Activated B cell treated with CpG ODN at 0.5 μM for 24 hours (primary cell): ENCODE results near the gene TOMT. TPM values are rescaled to one million over a fixed set of nuclear protein-coding genes. Genes with fewer than 3 reads are reported as not detected.

Experiments
- ATAC-seq: fragments of 200-7000 bp; cut with Tn5 transposase; one replicate; pipeline ENCODE4 v1.10.0; 2021; ENCODE audit warnings: low read depth, mild to moderate bottlenecking, moderate library complexity
- CTCF ChIA-PET: fragments of 350-600 bp; sonication (Branson Sonifier 250); formaldehyde crosslinking; loops from one replicate; lab custom pipeline; 2021; ENCODE audit warnings: antibody characterized with exemption; lab: Charles Lee
- POLR2A ChIA-PET: fragments of 350-600 bp; sonication (Branson Sonifier 250); formaldehyde crosslinking; loops from one replicate; lab custom pipeline; 2021; ENCODE audit warnings: antibody characterized with exemption; lab: Charles Lee
- DNase-seq: peaks from one replicate; pipeline ENCODE4 v3.0.0; 2022
- H3K27ac Mint-ChIP-seq: one replicate; pipeline ENCODE4 v1.8.0; 2020; ENCODE audit warnings: mixed read lengths
- H3K27me3 Mint-ChIP-seq: one replicate; pipeline ENCODE4 v1.8.0; 2021; ENCODE audit warnings: mixed read lengths
- H3K36me3 Mint-ChIP-seq: one replicate; pipeline ENCODE4 v1.8.0; 2021; ENCODE audit warnings: low read depth, mixed read lengths
- H3K4me1 Mint-ChIP-seq: one replicate; pipeline ENCODE4 v1.8.0; 2021; ENCODE audit warnings: mixed read lengths
- H3K4me3 Mint-ChIP-seq: one replicate; pipeline ENCODE4 v1.8.0; 2020; ENCODE audit warnings: mild to moderate bottlenecking, mixed read lengths
- H3K9me3 Mint-ChIP-seq: one replicate; pipeline ENCODE4 v1.8.0; 2020; ENCODE audit warnings: mixed read lengths
- CTCF ChIP-seq: fragments of 200-600 bp; IDR thresholded peaks from one replicate; pipeline ENCODE4 v1.8.0; 2022; ENCODE audit warnings: antibody characterized with exemption, mild to moderate bottlenecking
- intact Hi-C: fragments of 100-400 bp; cut with micrococcal nuclease; formaldehyde crosslinking; loops from one replicate; pipeline ENCODE4 v1.15.1; 2024
- total RNA-seq: library from RNA; stranded (reverse); gene quantifications from 2 replicates; pipeline ENCODE4 v1.2.3, GENCODE V29; 2022

TOMT gene
- total RNA-seq, 1 donor from 2014 or later: not detected

GRCh38 chr11:72112143-72112977 lies 6.6 kb downstream of the TOMT start, which contains the start of gene ANAPC15:
Gene ANAPC15 (minus strand): TSS chr11:72112695. CDS start chr11:72111276, 1,419 bp downstream.
- CTCF ChIA-PET: interaction anchor here (1.2 to 1.7 kb wide), 3 partner anchors 31 to 87 kb away, joined by 3 to 5 read pairs (median 4); no protein-coding TSS in a partner anchor
- Mint-ChIP-seq H3K9me3 (no peaks in the 10 kb centered on the region), H3K27ac (peak within 1 kb of the TSS; percentile 100), H3K4me1 (peaks cover 25% of the 10 kb centered on the region), H3K36me3 (peaks cover 24% of the 10 kb centered on the region), H3K27me3 (peaks cover 12% of the 10 kb centered on the region), H3K4me3 (peak within 1 kb of the TSS; percentile 97)
- DNase-seq (peak; percentile 90), ATAC-seq (peak; percentile 90)
- intact Hi-C loops: loop anchor here (1.0 to 5.0 kb wide), 7 partner anchors 9 to 325 kb away; partner anchors contain the start of genes CLPB, LAMTOR1, LRRC51 and NUMA1
- no peak for TF ChIP-seq CTCF
- POLR2A ChIA-PET: interaction anchor here (0.5 to 3.1 kb wide), 17 partner anchors 10 to 219 kb away, joined by 3 to 34 read pairs (median 6); partner anchors contain the start of genes INPPL1, LAMTOR1, RNF121 and XNDC1N

GRCh38 chr11:72112978-72113808 lies 7.5 kb downstream of the TOMT start:
- TF ChIP-seq CTCF: no peak
- Mint-ChIP-seq H3K9me3 (no peaks in the 10 kb centered on the region), H3K36me3 (peaks cover 18% of the 10 kb centered on the region), H3K27ac (peak overlapping the region; percentile 100), H3K27me3 (peaks cover 15% of the 10 kb centered on the region), H3K4me1 (peaks cover 25% of the 10 kb centered on the region), H3K4me3 (peak overlapping the region; percentile 97)
- ChIA-PET CTCF (interaction anchor here (1.2 to 1.3 kb wide), 2 partner anchors 31 to 72 kb away, joined by 3 to 4 read pairs; no protein-coding TSS in a partner anchor), POLR2A (interaction anchor here (0.7 to 3.1 kb wide), 15 partner anchors 11 to 185 kb away, joined by 3 to 34 read pairs (median 6); partner anchors contain the start of genes INPPL1, LAMTOR1, RNF121 and XNDC1N)
- DNase-seq (no peak), ATAC-seq (peak; percentile 0)
- intact Hi-C loops: loop anchor here (1.0 to 5.0 kb wide), 7 partner anchors 10 to 326 kb away; partner anchors contain the start of genes CLPB, LAMTOR1, LRRC51 and NUMA1

GRCh38 chr11:72114570-72114969 lies 8.8 kb downstream of the TOMT start:
- Mint-ChIP-seq H3K4me3 (no peak overlapping the region), H3K27me3 (peaks cover 17% of the 10 kb centered on the region), H3K27ac (no peak overlapping the region), H3K4me1 (peaks cover 25% of the 10 kb centered on the region), H3K9me3 (no peaks in the 10 kb centered on the region), H3K36me3 (peaks cover 13% of the 10 kb centered on the region)
- no peak for TF ChIP-seq CTCF
- intact Hi-C loops: loop anchor here (5.0 kb wide), 1 partner anchor 318 kb away; the partner anchor contains the start of gene CLPB
- DNase-seq (no peak), ATAC-seq (no peak)
- ChIA-PET POLR2A (no interaction called here), CTCF (no interaction called here)

GRCh38 chr11:72116019-72116755 lies 10.5 kb downstream of the TOMT start:
- Mint-ChIP-seq H3K9me3 (no peaks in the 10 kb centered on the region), H3K4me1 (peaks cover 22% of the 10 kb centered on the region), H3K4me3 (no peak overlapping the region), H3K36me3 (peaks cover 6% of the 10 kb centered on the region), H3K27me3 (peaks cover 22% of the 10 kb centered on the region), H3K27ac (no peak overlapping the region)
- intact Hi-C loops: no loop called here
- no peak for DNase-seq
- ATAC-seq: no peak
- CTCF ChIA-PET: no interaction called here
- no peak for TF ChIP-seq CTCF
- POLR2A ChIA-PET: interaction anchor here (0.5 kb wide), 1 partner anchor 170 kb away, joined by 5 read pairs; no protein-coding TSS in a partner anchor
